MCF 10A (cell line): Measurements from ENCODE around the gene KLHDC7B. TPM values are rescaled to one million over a fixed set of nuclear protein-coding genes. Genes with fewer than 3 reads are reported as not detected.

ENCODE experiments used
- BruUV-seq: library from RNA; stranded (reverse); fragments of 400-500 nt; replicated peaks from 2 replicates; lab custom pipeline; 2021; lab: Mats Ljungman, UMichigan
- CTCF ChIA-PET: fragments of 300-600 bp; sonication (Branson Sonifier 250); formaldehyde crosslinking; extraction: SDS; loops from one replicate; lab custom pipeline; 2021; ENCODE audit warnings: antibody characterized with exemption, inconsistent platforms; lab: Yijun Ruan, JAX
- POLR2A ChIA-PET: fragments of 300-600, 350-650 bp; sonication (Branson Sonifier 250); formaldehyde crosslinking; extraction: SDS; loops from one replicate; lab custom pipeline; 2020; ENCODE audit warnings: antibody characterized with exemption, inconsistent platforms; lab: Yijun Ruan, JAX
- DNase-seq: peaks from one replicate; pipeline ENCODE4 v3.0.0-alpha.2; 2018; ENCODE audit not compliant: unreplicated experiment
- H3K27ac Mint-ChIP-seq: one replicate; pipeline ENCODE4 v1.8.0; 2022; ENCODE audit warnings: mild to moderate bottlenecking, low read depth, mixed read lengths; ENCODE audit not compliant: unreplicated experiment
- H3K27me3 Mint-ChIP-seq: one replicate; pipeline ENCODE4 v1.8.0; 2022; ENCODE audit warnings: mixed read lengths; ENCODE audit not compliant: insufficient read depth, unreplicated experiment
- H3K36me3 Mint-ChIP-seq: one replicate; pipeline ENCODE4 v1.8.0; 2022; ENCODE audit warnings: mild to moderate bottlenecking, moderate library complexity, mixed read lengths; ENCODE audit not compliant: insufficient read depth, unreplicated experiment
- H3K4me1 Mint-ChIP-seq: one replicate; pipeline ENCODE4 v1.8.0; 2022; ENCODE audit warnings: mixed read lengths; ENCODE audit not compliant: insufficient read depth, unreplicated experiment
- H3K4me3 Mint-ChIP-seq: one replicate; pipeline ENCODE4 v1.8.0; 2022; ENCODE audit warnings: mild to moderate bottlenecking, moderate library complexity, mixed read lengths; ENCODE audit not compliant: unreplicated experiment
- H3K9me3 Mint-ChIP-seq: one replicate; pipeline ENCODE4 v1.8.0; 2022; ENCODE audit warnings: mixed read lengths; ENCODE audit not compliant: unreplicated experiment
- CTCF ChIP-seq: fragments of 200-600 bp; IDR thresholded peaks from one replicate; pipeline ENCODE4 v1.8.0; 2022; ENCODE audit warnings: antibody characterized with exemption, mild to moderate bottlenecking; ENCODE audit not compliant: unreplicated experiment
- intact Hi-C: fragments of 100-400 bp; cut with micrococcal nuclease; formaldehyde crosslinking; loops from 2 replicates; pipeline ENCODE4 v1.14.1; 2022
- total RNA-seq: library from RNA; stranded (reverse); gene quantifications from 2 replicates; pipeline ENCODE4 v1.2.3, GENCODE V29; 2022

Gene KLHDC7B
- total RNA-seq, 1 experiment from 2014 or later, result 0.98 TPM

- no peak overlapping the region for H3K27ac Mint-ChIP-seq
- no peaks in the 10 kb centered on the region for H3K9me3 Mint-ChIP-seq
- no TSS peak for BruUV-seq
- H3K4me3 Mint-ChIP-seq, result no peak overlapping the region
- no peaks in the 10 kb centered on the region for H3K4me1 Mint-ChIP-seq
- H3K36me3 Mint-ChIP-seq, result peaks cover 30% of the 10 kb centered on the region
- intact Hi-C loops, result no loop called here
- no peak for DNase-seq
- no peak for TF ChIP-seq CTCF
- no peaks in the 10 kb centered on the region for H3K27me3 Mint-ChIP-seq
- POLR2A ChIA-PET, result no interaction called here
- CTCF ChIA-PET, result no interaction called here
Measured at GRCh38 chr22:50577697-50577986, 31.9 kb downstream of the KLHDC7B start.

GRCh38 chr22:50577987-50578775, 32.5 kb downstream of the KLHDC7B start, which contains the start of gene CPT1B:
CPT1B (minus strand) TSS chr22:50578427; CDS start chr22:50577915, 512 bp downstream.
- no peak for DNase-seq
- H3K27me3 Mint-ChIP-seq, result no peaks in the 10 kb centered on the region
- H3K27ac Mint-ChIP-seq, result no peak within 1 kb of the TSS
- H3K4me3 Mint-ChIP-seq, result no peak within 1 kb of the TSS
- TF ChIP-seq CTCF, result no peak
- CTCF ChIA-PET, result interaction anchor here (0.6 to 1.5 kb wide), 3 partner anchors 12 to 33 kb away, joined by 3 to 5 read pairs (median 3); partner anchors contain the start of gene SYCE3
- BruUV-seq, result no TSS peak
- intact Hi-C loops, result no loop called here
- POLR2A ChIA-PET, result interaction anchor here (1.1 to 1.3 kb wide), 2 partner anchors 13 to 41 kb away, joined by 3 to 9 read pairs; no protein-coding TSS in a partner anchor
- no peaks in the 10 kb centered on the region for H3K4me1 Mint-ChIP-seq
- H3K9me3 Mint-ChIP-seq, result no peaks in the 10 kb centered on the region
- H3K36me3 Mint-ChIP-seq, result peaks cover 25% of the 10 kb centered on the region

GRCh38 chr22:50578776-50579310, 33.1 kb downstream of the KLHDC7B start:
- Mint-ChIP-seq H3K36me3 (peaks cover 22% of the 10 kb centered on the region), H3K9me3 (no peaks in the 10 kb centered on the region), H3K4me3 (no peak overlapping the region), H3K27ac (no peak overlapping the region), H3K27me3 (no peaks in the 10 kb centered on the region), H3K4me1 (no peaks in the 10 kb centered on the region)
- no TSS peak for BruUV-seq
- intact Hi-C loops, result no loop called here
- no peak for TF ChIP-seq CTCF
- ChIA-PET CTCF (interaction anchor here (0.5 to 1.5 kb wide), 4 partner anchors 13 to 34 kb away, joined by 3 to 6 read pairs (median 4); partner anchors contain the start of gene SYCE3), POLR2A (interaction anchor here (1.1 to 1.3 kb wide), 2 partner anchors 13 to 40 kb away, joined by 3 to 9 read pairs; no protein-coding TSS in a partner anchor)
- DNase-seq, result no peak

GRCh38 chr22:50579752-50580151, 34.1 kb downstream of the KLHDC7B start:
- no peak for TF ChIP-seq CTCF
- intact Hi-C loops, result loop anchor here (5.0 kb wide), 1 partner anchor 52 kb away; the partner anchor contains the start of gene SCO2
- Mint-ChIP-seq H3K4me3 (no peak overlapping the region), H3K27ac (no peak overlapping the region), H3K27me3 (no peaks in the 10 kb centered on the region), H3K36me3 (peaks cover 14% of the 10 kb centered on the region), H3K4me1 (no peaks in the 10 kb centered on the region), H3K9me3 (no peaks in the 10 kb centered on the region)
- POLR2A ChIA-PET, result interaction anchor here (1.3 to 4.8 kb wide), 2 partner anchors 14 to 39 kb away, joined by 9 to 51 read pairs; no protein-coding TSS in a partner anchor
- no peak for DNase-seq
- CTCF ChIA-PET, result interaction anchor here (1.5 kb wide), 1 partner anchor 14 kb away, joined by 3 read pairs; no protein-coding TSS in a partner anchor
- no TSS peak for BruUV-seq
